Anterior cingulate cortex (tissue), 58 donors: ENCODE results near the gene BPIFB2.

ENCODE experiments used
- DNase-seq, 58 donors: peaks; one replicate each; lab custom pipeline; 2025; lab: John Stamatoyannopoulos, UW

The BPIFB2 gene

DNA sequence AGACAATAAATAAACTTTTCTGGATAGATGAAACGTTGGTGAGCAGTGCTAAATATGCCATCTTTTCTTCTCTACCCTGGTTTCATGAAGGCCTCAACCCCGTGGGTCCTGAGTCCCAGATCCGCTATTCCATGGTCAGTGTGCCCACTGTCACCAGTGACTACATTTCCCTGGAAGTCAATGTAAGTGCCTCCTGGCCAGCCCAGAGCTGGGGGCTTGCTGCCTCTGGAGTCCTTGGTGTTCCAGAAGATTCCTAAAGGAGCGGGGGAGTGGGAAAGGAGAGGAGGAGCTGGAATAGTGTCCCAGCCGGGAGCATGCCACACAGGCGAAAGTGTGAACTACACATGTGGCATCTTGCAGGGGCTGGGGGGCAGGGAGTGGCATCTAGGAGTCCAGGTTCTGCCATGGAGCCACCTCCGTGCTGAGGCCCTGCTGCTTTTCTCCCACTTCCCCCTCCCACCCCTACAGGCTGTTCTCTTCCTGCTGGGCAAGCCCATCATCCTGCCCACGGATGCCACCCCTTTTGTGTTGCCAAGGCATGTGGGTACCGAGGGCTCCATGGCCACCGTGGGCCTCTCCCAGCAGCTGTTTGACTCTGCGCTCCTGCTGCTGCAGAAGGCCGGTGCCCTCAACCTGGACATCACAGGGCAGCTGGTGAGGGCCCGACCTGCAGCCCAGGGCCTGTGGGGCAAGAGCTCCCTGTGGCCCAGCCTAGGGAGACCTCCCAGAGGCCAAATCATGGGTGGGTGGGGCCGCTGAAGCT is 10.8 kb downstream of the BPIFB2 start:
- no peak for DNase-seq

DNA sequence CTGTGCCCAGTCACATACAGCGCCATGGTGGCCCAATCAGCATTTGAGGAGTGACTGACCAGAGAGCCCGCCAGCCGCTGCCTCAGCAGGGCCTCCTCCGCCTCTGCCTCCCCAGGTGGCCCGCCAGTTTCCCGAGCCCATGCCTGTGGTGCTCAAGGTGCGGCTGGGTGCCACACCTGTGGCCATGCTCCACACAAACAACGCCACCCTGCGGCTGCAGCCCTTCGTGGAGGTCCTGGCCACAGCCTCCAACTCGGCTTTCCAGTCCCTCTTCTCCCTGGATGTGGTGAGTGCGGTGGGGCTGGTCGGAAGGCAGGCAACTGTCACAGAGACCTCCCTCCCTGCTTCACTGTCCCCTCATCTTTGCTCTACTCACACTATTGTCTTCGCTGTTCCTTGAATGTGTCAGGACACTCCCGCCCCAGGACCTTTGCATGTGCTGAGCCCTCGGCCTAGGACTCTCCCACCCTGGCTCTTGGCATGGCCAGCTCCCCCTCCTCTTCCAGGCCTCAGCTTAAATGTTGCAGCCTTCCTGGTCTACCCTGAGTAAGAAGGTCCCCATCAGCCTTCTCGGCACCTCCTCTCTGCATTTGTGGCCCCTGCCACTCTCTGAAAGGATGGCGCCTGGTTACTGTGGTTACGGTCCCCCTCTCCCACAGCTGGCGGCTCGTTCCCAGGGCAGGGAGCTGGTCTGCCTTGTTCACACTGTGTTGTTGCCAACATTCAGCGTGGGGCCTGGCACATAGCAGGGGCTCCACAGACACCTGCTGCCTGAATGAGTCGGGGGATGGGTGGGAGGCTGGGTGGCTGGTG is 12.2 kb downstream of the BPIFB2 start:
- no peak for DNase-seq

DNA sequence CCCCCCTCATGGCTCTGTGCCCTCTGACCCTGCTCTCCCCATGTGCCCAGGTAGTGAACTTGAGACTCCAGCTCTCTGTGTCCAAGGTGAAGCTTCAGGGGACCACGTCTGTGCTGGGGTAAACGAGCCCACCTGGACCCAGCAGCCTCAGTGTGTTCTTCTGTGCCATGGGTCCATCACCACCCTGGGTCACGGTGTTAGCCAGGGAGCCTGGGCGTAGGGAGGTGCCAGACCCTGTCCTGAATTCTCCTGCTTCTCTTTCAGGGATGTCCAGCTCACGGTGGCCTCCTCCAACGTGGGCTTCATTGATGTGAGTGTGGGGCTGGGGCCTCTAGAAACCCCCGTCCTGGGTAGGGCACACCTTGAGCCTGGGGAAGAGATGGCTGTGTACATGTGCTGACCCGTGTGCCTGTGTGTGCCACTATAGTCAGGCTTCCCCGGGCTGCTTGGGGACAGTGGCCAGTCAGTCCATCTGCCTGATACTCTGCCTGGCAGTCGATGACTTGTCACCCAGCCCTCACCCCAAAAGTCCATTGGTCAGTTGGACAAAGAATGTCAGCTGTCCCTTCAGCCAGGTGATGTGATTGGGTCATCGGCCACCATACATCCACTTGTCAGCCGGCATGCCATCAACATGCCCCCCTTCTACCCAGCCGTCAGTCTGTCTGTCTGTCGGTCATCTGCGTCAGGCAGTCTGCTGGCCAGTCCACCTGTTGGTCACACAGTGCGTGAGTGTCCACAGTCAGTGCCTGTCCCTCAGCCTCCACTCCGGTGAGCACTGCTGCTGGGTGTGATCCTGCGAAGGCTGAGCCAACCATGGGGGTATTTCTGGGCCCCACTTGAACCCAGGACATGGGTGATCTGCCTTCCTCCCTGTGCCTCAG is 13.0 kb downstream of the BPIFB2 start:
- no peak for DNase-seq

DNA sequence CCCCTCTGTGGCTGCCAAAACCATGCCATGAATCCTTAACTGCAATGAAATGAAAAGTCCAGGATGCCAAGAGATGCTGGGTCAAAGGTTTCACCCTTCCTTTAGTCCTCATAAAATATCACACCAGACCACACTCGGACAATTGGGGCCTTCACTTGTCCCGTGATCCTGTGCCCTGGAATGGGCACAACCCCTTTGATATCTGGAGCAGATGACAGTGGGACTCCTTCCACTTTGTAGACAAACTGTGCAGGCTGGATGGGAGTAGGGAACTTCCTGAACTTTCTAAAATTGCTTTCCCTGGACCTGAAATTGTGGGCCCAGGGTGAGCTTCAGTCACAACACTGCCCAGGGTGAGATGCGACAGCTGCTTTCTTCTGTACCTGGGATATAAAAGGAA is 14.4 kb downstream of the BPIFB2 start:
- no peak for DNase-seq

DNA sequence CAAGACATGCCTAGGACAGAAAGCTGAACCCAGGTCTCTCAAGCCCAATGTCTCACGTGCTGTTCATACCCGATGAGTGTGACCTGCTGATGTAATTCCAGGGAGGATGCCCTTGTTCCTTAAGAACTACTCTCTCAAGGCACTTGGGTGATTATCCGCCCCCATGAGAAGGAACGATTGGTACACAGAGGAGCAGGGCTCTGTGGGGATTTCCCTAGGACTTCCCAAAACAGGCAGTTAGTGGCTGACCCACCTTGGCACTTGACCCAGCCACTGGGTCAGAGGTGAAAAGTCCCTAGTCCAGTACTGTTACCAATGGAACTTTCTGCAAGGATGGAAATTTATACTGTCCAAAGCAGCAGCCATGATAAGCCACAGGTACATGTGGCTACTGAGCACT is 14.8 kb downstream of the BPIFB2 start:
- no peak for DNase-seq

DNA sequence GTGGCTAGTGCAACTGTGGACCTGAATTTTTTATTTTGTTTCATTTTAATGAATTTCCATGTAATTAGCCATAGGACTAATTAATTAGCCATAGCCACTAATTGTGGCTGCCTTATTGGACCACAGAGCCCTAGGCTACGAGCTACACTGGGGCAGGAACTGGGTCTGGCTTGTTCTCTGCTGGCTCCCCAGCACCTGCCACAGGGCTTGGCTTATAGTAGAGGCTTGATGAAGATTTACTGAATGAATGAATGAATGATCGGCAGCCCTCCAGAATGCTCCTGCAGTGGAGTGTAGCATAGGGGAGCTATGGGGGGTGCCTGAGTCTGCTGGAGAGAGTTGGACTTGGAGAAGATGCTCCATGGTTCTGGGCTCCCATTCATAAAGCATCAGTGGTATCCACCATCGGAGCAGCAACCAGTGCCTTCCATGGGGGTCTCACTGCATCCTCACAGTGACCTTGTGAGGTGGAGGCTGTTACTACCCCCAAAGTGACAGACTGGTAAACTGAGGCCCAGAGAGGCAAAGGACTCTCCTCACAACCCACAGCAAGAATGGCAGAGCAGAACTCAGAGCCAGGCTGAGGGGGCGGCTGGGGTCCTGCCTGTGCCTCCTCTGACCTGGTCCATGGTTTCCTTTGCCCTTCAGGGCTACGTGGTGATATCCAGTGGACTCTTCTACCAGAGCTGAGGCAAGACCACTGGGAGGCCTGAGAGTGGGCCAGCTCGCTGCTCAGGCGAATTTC is 15.4 kb downstream of the BPIFB2 start:
- no peak for DNase-seq

DNA sequence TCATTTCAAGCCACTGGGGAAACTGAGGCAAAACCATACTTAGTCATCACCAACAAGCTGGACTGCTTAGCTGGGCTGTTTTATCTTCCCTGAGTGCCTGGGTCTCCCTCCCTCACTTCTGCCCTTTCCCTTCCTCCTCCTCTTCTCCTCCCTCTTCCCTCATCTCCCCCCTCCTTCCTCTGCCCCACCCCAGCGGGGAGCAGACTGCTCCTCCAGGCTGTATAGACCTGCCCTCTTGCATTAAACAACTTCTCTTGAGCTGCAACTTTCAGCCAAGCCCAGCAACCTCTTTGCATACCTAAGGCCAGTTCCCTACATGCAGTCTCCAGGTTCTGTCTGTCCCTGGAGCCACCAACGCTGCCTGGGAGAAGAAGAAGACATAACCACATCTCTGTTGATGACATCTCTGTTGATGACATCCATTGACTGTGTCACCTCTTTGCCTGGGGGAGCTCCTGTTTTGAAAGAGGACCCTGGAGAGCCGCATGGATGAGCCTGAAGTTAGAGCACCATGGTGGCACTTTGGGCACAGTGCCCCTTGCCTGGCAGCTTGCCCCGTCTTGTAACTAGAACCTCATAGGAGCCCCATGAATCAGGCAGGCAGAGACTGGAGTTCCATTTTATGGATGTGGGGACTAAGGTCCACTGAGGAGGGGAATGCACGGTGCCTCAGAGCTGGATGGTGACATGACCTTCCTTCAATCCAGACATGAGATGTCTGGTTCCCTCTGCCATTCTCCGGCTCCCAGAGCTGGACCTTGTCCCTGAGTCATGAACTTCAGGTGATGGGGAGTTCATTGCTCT is 16.1 kb downstream of the BPIFB2 start:
- DNase-seq: no peak

DNA sequence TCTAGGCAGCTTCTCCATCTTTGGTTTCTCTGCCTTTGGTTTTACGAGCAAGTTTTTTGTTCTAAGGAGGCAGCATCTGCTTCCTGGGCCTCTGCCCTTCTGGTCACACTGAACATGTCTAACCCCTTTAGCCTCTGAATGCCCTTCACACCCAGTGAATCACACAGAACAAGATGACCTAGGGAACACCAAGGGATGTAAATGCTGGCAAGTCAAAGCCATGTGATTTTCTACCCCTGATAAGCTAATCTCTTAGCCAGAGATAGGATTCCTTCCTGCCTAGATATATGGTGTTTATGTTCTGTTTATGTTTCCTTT is 16.7 kb downstream of the BPIFB2 start:
- no peak for DNase-seq

DNA sequence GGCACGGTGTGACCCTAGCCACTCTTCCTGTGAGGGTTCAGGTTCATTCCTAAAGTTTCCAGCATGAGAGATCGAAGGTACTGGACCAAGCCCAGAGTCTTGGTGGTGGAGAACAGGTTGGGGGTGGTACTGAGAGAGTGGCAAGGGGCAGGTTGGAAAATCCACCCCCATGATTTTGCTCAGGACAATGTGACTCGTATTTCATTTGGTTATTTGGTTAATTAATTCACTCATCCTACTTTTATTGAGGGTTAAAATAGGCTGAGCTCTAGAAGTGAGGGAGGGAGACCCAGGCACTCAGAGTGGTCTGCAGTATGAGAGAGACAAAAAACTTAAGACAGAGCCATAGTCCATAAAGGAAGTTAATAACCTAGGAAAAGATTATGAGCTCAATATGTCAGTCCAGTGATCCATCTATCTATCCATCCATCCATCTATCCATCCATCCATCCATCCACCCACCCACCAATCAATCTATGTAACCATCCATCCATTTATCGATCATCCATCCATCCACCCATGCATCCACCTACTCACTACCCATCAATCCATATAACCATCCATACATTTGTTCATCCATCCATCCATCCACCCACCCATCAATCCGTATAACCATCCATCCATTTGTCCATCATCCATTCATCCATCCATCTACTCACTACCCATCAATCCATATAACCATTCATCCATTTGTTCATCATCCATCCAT is 17.3 kb downstream of the BPIFB2 start:
- DNase-seq: no peak

DNA sequence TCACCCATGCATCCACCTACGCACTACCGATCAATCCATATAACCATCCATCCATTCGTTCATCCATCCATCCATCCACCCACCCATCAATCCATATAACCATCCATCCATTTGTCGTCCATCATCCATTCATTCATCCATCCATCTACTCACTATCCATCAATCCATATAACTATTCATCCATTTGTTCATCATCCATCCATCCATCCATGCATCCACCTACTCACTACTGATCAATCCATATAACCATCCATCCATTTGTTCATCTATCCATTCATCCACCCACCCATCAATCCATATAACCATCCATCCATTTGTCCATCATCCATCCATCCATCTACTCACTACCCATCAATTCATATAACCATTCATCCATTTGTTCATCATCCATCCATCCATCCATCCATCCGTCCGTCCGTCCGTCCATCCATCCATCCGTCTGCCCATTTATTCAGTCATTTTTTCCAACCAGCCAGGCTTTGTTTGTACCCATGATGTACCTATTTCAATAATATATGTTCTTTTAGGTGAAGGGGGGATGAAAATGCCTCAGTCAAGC is 17.9 kb downstream of the BPIFB2 start:
- DNase-seq: no peak

DNA sequence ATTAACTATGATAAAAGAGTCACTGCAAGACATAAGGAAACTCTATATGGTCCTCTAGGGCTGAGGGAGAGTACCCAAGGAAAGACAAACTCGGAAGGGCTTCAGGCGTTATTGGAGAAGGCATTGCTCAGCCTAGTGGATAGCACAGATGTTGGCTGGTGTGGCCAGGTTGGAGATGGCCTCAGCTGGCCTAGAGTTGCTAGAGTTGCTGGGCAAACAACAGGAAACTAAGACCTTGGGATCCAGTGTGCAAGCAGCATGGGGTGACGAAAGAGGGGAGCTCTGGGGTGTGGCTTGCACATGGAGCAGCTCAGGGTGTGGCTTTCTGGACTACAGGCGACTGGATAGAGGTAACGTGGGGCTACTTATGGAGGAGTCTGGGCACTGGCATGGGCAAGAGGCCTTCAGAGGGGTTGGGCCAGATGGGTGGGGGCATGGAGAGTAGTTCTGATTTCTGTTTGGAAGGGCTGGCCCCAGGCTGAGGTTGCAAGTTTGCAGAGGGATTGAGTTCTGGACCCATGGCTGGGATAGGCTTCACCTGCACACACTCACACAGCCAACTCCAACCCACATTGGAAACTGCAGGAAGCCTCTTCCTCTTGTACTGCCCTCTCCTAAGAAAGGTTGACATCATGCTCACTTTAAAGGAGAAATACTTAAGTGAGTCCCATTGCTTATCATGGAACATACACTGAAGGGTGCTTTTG is 18.7 kb downstream of the BPIFB2 start:
- DNase-seq: no peak

DNA sequence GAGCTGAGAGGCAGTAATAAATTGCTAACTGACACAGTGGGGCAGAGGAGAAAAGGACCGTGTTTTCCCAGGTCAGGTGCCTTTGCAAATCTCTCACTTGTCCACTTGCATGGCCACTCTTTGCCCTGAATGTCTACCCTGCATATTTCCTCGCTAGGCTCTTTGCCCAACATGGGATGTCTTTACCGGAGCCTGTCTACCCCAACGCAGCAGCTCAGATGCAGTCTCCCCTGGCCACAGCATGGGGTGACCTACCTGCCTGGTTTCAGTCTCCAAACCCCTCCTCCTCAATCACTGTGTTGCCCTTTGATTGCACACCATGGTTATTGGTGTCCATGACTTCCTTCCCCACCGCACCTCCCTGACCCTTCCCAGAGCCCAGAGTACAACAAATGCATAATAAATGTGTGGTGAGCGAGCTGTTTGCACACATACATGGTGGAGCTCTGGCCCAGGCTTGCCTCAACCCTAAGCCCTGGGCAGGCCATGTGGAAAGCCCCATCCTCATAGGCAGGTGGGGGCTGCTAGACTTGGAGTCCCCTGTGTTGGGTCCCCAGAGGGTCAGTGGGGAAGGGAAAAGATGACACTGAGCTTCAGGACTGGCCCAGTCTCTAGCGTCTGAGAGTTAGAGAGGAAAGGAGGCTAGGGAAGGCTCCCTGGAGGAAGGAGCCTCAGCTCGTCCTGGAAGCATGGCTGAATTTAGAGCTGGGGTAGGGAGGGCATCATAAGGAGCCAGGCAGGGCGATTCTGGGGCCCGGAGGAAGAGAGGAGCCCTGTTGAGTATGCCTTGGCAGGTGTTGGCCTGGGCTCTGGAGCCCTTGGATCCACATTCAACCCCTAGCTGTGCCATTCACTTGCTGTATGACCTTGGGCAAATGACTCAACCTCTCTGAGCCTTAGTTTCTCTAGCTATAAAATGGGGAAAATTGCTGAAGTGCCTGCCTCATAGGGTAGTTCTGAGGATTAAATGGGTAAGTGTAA is 19.6 kb downstream of the BPIFB2 start:
- DNase-seq: no peak

DNA sequence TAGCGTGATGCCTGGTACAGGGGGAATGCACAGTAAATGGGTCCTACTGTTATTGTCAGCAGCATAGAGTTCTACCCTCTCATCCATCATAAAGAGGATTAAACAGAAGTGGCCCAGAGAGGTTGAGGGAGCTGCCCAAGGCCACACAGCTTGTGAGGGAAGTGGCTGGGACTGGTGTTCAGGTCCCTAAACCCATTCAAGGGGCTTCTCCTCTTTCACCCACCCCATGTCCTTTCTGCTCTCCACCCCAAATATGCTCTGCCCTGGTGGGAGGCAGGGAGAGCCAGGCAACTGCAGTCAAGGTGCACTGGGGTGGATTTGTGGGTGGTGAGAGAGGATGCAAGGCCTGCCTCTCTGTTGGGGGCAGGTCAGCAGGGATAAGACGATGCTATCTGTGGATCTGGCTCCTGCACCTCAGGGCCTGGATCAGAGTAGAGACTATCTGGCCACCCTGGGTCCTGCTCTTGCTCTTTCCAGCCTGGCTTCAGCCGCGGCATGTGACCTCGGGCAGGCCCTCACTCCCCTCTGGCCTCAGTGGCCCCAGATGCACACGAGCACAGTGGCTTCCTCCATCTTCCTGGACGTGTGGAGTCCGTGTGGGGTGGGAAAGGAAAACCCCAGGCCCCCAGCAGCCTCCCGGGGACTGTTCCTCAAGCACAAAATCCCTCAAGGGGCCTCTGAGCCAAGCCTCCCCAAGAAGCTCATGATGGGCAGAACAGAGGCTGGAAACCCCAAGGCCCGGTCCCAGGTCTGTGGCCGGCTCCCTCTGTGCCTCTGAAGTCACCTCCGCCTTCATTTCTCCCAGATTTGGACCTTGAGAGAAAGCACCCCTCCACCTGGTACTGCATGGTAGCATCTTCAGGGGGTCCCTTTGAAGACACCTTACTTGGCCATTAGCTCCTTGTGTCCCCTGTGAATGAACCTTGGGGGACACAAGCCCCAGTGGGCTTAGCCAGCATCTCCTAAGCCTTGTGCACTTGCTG is 20.6 kb downstream of the BPIFB2 start:
- no peak for DNase-seq

DNA sequence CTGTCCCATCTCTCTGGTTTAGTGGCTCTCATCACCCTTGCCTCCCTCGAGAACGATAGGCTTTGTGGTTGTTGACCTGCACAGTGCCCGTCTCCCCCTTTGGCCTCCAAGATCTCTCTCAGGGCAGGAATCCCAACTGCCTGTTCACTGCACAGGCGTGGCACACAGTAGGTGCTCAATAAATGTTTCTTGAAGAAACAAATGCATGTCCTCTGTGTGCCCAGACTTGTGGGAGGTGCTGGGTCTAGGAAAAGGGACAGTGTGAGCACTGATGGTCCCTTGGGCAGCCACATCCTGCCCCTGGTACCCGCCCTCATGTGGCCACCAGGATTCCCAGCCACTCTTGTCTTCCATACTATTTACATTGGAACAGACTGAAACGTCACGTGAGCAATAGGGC is 21.4 kb downstream of the BPIFB2 start:
- no peak for DNase-seq

DNA sequence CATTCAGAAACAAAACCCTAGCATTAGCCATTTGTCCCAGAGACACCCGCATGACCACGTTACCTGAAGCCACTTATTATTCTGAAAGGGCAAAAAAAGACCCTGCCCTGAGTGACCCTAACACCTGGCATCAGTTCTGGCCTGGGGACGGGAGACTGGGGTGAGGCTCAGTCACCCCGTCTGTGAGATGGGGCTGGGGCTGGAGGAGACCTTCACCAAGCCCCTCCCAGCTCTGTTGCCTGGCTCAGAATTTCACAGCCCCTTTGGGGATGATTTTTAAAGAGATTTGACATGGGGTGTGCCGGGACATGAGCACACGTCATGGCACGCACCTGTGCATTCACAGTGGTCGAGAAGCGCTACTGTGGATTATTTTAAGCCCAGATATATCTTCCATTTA is 22.6 kb downstream of the BPIFB2 start:
- DNase-seq: no peak

DNA sequence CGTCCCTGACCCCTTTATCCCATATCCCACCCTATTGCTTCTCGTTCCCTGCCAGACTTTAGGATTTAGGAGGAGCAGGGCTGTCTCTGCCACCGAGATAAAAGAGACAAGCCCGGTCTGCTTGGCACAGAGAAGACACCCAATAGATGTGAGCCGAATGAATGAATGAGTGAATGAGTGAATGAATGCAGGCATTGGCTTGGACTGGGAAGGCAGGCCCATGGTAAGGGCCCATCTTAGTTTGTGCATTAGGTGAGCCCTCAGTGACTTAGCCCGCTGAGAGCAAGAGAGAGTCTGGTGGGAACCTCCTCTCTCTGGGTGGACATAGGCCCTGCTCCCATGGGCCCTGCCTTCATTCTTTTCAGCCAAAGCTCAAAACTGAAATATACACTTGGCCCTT is 23.1 kb downstream of the BPIFB2 start:
- no peak for DNase-seq
